ENCODE results near the gene TMEM131.

DNA sequence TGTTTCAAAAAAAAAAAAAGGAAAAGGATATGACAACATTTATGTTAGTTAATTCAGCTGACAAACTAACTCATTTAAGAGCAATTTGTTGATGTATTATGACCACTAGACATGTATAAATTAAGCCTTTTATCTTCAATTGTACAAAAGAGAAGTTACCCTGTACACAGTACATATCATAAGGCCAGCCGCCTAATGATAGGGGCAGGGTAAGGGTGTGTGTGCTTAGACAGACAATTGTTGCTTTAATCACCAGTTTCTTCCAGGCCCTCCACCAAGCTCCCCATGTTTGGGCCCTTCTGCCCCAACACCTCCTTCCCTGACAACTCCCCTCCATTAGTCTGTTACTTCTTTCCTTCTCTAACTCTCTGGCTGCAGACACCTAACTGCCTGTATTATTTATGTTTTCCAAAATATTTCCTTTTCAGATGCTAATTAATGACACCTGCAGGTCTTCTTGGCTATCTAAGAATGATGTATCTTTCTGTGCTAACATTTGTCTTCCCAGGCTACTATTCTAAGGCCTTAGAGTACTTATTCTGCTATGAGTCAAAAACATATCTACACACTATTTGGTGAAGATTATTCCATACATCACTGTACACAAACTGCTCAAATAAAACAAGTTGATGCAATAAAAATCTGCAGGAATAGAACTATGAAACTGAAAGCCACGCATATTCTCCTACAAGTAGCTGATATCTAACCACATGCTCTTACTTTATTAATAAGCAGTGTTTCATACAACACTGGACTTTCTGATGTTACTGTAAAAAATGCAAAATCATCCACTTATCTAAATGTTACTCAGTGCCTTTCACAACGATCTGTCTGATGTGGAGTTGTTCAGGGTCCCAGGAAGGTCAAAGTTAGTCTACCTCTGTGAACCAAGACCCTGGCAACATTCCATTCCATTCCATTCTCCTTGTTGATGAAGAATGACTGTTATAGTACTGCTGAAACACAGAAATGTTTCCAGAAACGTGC, 26.4 kb downstream of the TMEM131 start:
- TF ChIP-seq, protein P1, sequence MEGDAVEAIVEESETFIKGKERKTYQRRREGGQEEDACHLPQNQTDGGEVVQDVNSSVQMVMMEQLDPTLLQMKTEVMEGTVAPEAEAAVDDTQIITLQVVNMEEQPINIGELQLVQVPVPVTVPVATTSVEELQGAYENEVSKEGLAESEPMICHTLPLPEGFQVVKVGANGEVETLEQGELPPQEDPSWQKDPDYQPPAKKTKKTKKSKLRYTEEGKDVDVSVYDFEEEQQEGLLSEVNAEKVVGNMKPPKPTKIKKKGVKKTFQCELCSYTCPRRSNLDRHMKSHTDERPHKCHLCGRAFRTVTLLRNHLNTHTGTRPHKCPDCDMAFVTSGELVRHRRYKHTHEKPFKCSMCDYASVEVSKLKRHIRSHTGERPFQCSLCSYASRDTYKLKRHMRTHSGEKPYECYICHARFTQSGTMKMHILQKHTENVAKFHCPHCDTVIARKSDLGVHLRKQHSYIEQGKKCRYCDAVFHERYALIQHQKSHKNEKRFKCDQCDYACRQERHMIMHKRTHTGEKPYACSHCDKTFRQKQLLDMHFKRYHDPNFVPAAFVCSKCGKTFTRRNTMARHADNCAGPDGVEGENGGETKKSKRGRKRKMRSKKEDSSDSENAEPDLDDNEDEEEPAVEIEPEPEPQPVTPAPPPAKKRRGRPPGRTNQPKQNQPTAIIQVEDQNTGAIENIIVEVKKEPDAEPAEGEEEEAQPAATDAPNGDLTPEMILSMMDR (IDR thresholded peaks at IDR 0.05), result no peak
- no peak for TF ChIP-seq POLR2A (IDR thresholded peaks at IDR 0.05)

All from heart left ventricle (tissue), 13 donors.